ENCODE measurements around the gene PRRC2C.
A peak's percentile ranks its signal among the peaks of the same experiment; 100 is the strongest.
"Not testable (repeated sequence)": the region's sequence is repeated elsewhere in the genome, so short reads cannot be mapped to it uniquely, and the experiment has no call there.

The PRRC2C gene

DNA sequence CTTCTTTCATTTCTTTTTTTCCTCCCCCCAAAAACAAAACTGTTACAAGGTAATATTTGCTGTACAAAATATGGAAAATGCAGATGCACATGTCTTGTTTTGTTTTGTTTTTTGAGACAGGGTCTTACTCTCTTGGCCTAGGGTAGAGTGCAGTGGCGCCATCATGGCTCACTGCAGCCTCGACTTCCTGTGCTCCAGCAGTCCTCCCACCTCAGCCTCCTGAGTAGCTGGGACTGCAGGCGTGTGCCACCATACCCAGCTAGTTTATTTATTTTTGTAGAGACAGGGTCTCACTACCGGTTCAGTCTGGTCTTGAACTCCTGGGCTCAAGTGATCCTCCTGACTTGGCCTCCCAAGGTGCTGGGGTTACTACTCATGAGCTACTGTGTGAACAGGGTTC is 15.5 kb downstream of the PRRC2C start:
- no peak for DNase-seq

DNA sequence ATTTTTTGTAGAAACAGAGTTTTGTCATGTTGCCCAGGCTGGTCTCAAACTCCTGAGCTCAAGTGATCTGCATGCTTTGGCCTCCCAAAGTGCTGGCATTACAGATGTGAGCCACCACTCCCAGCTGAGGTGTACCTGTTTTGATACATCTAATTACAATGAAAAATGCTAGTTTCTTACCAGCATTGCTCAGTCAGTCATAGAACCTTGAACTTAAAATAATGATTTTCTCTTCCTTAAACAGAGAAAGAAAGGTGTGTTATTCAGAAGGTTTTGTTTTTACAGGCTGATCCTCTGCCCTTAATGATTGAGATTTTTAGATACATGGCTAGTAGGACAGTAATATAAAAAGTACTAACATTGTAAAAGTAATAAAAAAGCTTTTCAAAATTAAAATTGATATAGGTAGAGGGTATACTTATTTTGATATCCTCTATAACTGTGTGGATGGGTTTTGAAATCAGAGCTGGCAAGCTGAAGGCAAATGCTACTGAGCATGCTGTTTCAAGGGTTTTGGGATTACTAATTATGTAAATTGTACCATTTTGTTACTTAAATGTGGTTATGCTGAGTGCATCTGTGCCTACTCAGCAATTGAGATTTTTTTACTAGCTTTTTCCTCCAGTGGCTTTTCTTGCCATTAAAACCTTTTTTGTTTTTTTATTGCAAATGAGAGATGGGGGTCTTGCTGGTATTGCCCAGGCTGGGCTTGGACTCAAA is 16.1 kb downstream of the PRRC2C start:
- no peak for DNase-seq

- DNase-seq: no peak
Measured at GRCh38 chr1:171506525-171507304, 21.4 kb downstream of the PRRC2C start.

DNA sequence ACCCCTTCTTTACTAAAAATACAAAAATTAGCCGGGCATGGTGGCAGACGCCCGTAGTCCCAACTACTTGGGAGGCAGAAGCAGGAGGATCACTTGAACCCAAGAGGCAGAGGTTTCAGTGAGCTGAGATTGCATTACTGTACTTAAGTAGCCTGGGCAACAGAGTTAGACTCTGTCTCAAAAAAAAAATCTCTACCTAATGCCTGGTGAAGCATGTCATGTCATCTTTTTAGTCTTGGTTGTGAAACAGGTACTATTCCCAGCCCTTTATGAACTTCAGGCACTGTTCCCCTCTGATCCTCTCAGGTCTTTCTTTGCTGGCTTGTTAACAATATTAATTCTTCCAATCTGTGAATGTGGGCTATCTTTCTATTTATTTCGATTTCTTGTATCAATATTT is 22.1 kb downstream of the PRRC2C start:
- no peak for DNase-seq

- DNase-seq: no peak
Measured at GRCh38 chr1:171509191-171509590, 23.9 kb downstream of the PRRC2C start.

- no peak for DNase-seq
Measured at GRCh38 chr1:171513743-171514142, 28.4 kb downstream of the PRRC2C start.

DNA sequence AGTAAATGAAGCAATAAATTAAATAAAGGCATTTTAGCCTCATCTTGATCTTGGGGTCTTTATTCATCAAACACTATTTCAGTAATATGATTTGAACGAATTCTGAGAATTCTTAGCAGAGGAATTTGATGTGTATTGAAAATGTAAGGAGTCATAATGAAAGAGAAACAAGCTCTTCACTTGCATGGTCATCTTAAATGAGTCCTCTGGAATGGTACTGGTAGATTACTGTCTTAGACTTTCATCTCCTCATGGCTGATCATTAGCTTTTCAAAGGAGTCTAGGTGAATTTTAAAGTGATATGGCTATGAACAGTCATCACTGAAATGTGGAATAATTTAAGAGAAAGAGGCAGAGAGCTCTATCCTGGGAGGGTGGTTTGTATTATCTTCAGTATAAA is 30.0 kb downstream of the PRRC2C start:
- DNase-seq: no peak

- DNase-seq: no peak
Measured at GRCh38 chr1:171515741-171516140, 30.4 kb downstream of the PRRC2C start.

DNA sequence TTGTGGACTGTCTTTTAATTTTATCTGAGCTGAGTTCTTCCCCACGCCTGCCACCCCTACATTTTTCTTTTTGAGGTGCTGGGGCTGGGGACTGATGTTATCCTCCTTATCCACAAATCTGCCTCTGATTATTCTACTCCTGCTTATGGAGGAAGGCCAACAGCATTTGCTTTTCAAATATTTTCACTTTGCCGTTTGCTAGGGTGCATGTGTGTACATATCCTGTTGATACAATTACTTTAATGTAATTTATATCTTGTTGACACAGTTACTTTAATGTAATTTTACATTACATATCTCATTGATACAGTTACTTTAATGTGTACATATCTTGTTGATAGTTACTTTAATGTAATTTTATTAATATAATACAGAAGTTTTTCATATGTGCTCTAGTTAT is 36.2 kb downstream of the PRRC2C start:
- DNase-seq: no peak

- DNase-seq: no peak
Measured at GRCh38 chr1:171530676-171531075, 45.3 kb downstream of the PRRC2C start.

DNA sequence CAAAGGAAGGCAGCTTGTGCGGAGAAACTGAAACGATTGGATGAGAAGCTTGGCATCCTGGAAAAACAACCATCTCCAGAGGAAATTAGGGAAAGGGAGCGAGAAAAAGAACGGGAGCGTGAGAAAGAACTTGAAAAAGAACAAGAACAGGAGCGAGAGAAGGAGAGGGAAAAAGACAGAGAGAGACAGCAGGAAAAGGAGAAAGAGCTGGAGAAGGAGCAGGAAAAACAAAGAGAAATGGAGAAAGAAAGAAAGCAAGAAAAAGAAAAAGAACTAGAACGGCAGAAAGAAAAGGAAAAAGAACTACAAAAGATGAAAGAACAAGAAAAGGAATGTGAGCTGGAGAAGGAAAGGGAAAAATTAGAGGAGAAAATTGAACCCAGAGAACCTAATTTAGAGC is 47.2 kb downstream of the PRRC2C start:
- no peak for DNase-seq

GRCh38 chr1:171545523-171545922 is 60.2 kb downstream of the PRRC2C start:
- no peak for DNase-seq

- no peak for DNase-seq
Measured at GRCh38 chr1:171550050-171550449, 64.7 kb downstream of the PRRC2C start.

- DNase-seq: not testable (repeated sequence)
Measured at GRCh38 chr1:171550598-171551100, 65.3 kb downstream of the PRRC2C start.

- DNase-seq: peak; percentile 30
Measured at GRCh38 chr1:171553960-171554359, 68.6 kb downstream of the PRRC2C start.

DNA sequence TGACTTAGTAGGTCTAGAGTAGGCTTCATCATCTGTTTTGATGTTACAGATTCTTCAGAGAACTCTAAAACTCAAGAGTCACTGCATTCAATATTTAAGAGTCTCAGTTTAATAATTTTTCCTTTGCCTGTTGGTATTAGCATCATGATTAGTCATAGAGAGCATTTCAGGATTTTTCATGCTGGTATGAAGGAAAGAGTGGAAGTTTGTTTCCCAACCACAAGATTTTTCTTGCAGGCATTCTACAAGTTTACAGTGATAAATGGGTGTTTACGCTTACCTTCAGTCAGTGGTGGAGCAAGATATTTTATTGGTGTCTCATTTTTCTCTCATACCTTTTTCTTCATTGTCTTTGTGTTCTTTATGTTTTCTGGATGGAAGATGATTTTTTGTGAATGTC is 78.3 kb downstream of the PRRC2C start:
- no peak for DNase-seq

GRCh38 chr1:171566467-171566866 is 81.1 kb downstream of the PRRC2C start:
- no peak for DNase-seq

DNA sequence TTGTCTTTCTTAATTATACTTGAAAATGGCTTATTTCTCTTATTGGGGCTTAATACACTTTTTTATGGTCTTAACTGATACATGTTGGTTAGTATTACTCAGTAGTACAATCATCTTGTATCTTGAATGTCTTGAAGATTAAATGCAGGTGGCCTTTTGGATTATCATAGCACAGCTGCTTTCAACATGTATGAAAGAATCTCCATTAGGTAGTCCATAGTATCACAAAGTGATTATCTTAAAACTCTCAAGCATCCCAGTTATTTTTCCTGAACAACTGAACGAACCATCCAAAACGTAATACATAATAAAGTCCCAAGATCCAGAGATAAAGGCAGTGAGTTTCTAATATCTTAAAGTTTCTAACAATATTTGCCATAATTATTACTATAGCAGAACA is 85.0 kb downstream of the PRRC2C start:
- DNase-seq: no peak

DNA sequence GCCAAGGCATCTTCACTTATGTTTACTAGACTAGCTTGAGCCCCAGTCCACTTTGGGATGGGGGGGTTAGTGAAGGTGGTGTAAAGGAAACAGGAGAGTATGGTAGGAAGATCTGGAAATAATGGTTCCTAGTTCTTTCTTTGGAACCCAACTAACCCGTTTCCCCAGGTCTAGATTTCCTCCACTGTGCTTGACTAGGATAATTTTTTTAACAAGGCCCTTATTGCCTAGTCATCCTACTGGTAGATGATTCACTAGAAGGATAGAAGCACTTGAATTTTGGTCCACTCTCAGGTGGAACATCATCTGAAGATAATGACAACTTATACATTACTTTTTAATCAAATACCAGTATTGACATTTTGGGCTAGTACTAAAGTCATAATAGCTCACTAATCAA is 90.8 kb downstream of the PRRC2C start:
- no peak for DNase-seq

- no peak for DNase-seq
Measured at GRCh38 chr1:171581226-171581625, 95.9 kb downstream of the PRRC2C start.

- no peak for DNase-seq
Measured at GRCh38 chr1:171581766-171582165, 96.4 kb downstream of the PRRC2C start.

- DNase-seq: no peak
Measured at GRCh38 chr1:171582589-171582988, 97.3 kb downstream of the PRRC2C start.

DNA sequence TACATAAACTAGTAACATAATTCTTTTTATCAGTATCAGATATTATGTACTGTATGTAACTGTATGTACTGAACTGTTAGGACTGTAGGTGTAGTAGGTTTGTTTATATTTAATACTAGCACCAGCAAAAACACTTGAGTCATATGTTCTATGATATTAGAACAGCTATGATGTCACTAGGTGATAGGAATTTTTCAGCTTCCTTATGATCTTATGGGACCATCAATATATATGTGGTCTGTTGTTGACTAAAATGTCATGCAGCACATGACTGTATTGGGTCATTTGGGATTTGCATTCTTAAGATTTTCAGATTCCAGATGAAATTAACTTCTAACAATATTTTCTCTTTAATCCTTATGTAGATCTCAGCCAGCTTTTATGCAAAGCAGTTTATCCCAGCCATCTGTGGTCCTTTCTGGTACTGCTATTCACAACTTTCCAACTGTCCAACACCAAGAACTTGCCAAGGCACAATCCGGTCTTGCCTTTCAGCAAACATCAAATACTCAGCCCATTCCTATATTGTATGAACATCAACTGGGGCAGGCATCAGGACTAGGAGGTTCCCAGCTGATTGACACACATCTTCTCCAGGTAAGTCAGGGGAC is 98.4 kb downstream of the PRRC2C start:
- DNase-seq: no peak

DNA sequence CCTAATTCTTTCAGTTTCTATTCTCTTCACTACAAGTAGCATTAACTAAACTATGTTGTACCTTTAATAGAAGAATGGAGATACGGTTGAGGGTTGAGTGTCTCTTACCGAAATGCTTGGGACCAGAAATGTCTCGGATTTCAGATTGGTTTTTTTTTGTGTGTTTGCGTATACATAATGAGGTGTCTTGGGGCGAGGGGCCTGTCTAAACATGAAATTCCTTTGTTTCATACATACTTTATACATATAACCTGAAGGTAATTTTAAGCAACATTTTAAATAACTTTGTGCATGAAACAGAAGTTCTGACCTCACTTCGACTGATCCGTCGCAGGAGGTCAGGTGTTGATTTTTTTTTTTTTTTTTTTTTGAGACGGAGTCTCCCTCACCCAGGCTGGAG is 100.4 kb downstream of the PRRC2C start:
- no peak for DNase-seq

Data from COR-L47 (cell line).